Erythroblast (primary cell): Measurements from ENCODE around the gene RALGAPA1.

Experiments used
- GATA1 ChIP-seq: IDR thresholded peaks from 2 replicates; pipeline ENCODE4 v1.6.1; 2011; ENCODE audit warnings: low read depth, mild to moderate bottlenecking, control low read depth, low read length, moderate library complexity
- POLR2A ChIP-seq: IDR thresholded peaks from 2 replicates; pipeline ENCODE4 v1.6.1; 2011; ENCODE audit warnings: mild to moderate bottlenecking, low read length

DNA sequence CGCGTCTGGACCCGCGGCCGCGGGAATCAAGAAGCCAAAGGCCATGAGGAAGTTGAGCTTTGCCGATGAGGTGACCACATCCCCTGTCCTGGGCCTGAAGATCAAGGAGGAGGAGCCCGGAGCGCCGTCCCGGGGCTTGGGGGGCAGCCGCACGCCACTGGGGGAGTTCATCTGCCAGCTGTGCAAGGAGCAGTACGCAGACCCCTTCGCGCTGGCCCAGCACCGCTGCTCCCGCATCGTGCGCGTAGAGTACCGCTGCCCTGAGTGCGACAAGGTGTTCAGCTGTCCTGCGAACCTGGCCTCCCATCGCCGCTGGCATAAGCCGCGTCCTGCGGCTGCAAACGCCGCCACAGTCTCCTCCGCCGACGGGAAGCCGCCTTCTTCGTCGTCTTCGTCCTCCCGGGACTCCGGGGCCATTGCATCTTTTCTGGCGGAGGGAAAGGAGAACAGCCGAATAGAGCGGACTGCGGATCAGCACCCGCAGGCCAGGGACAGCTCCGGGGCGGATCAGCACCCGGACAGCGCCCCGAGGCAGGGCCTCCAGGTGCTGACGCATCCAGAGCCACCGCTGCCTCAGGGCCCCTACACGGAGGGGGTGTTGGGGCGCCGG lies 274.1 kb downstream of the RALGAPA1 start:
- TF ChIP-seq POLR2A (no peak), GATA1 (no peak)
